Keratinocyte (primary cell): Measurements from ENCODE around the gene P2RX1. TPM values are rescaled to one million over a fixed set of nuclear protein-coding genes. Genes with fewer than 3 reads are reported as not detected.

ENCODE experiments used
- DNase-seq: peaks from one replicate; pipeline ENCODE4 v3.0.0-alpha.2; 2011; ENCODE audit warnings: low read depth, missing footprints, low spot score
- FAIRE-seq: peaks from 2 replicates; lab custom pipeline; 2011; peaks lifted over from hg19 to GRCh38; lab: Jason Lieb, UNC
- H2AFZ ChIP-seq: 2 replicates; pipeline ENCODE4 v1.6.0; 2012; ENCODE audit warnings: low read length, control low read depth, inconsistent platforms; ENCODE audit not compliant: control insufficient read depth
- H3K27ac ChIP-seq: 2 replicates; pipeline ENCODE4 v1.5.1; 2011; ENCODE audit warnings: low read length; ENCODE audit not compliant: control insufficient read depth, insufficient read depth
- H3K27me3 ChIP-seq: 3 replicates; pipeline ENCODE4 v1.6.0; 2011; ENCODE audit warnings: low read length; ENCODE audit not compliant: control insufficient read depth, insufficient read depth; ENCODE audit errors: extremely low read depth
- H3K36me3 ChIP-seq, 2 experiments: 2 replicates in 1 of 2; 3 replicates in 1 of 2; pipeline ENCODE4 v1.5.1; 2011; ENCODE audit warnings: low read length in 2 of 2, mild to moderate bottlenecking in 1 of 2; ENCODE audit not compliant: control insufficient read depth in 2 of 2, insufficient read depth in 2 of 2; ENCODE audit errors: extremely low read depth in 1 of 2
- H3K4me1 ChIP-seq: 3 replicates; pipeline ENCODE4 v1.5.1; 2011; ENCODE audit warnings: low read length; ENCODE audit not compliant: control insufficient read depth, insufficient read depth; ENCODE audit errors: extremely low read depth
- H3K4me2 ChIP-seq: 3 replicates; pipeline ENCODE4 v1.6.0; 2011; ENCODE audit warnings: low read depth, low read length; ENCODE audit not compliant: control insufficient read depth, insufficient read depth; ENCODE audit errors: extremely low read depth
- H3K4me3 ChIP-seq, 3 experiments: fragments of 200-600 bp in 1 of 3; sonication (generic) in 1 of 3; 2 replicates in 2 of 3; 3 replicates in 1 of 3; pipeline ENCODE4 v1.5.1; 2011 to 2016; ENCODE audit warnings: low read length in 3 of 3, mild to moderate bottlenecking in 3 of 3, control low read depth in 2 of 3, inconsistent platforms in 1 of 3, low read depth in 1 of 3, mixed read lengths in 1 of 3, mixed run types in 1 of 3, moderate library complexity in 1 of 3; ENCODE audit not compliant: control insufficient read depth in 2 of 3, insufficient read depth in 2 of 3; ENCODE audit errors: extremely low read depth in 1 of 3
- H3K79me2 ChIP-seq: 2 replicates; pipeline ENCODE4 v1.6.0; 2012; ENCODE audit warnings: low read length; ENCODE audit not compliant: control insufficient read depth, insufficient read depth
- H3K9ac ChIP-seq: 3 replicates; pipeline ENCODE4 v1.6.0; 2011; ENCODE audit warnings: low read length; ENCODE audit not compliant: control insufficient read depth, insufficient read depth; ENCODE audit errors: extremely low read depth
- H3K9me1 ChIP-seq: 3 replicates; pipeline ENCODE4 v1.6.0; 2011; ENCODE audit warnings: low read length; ENCODE audit not compliant: control insufficient read depth, insufficient read depth; ENCODE audit errors: extremely low read depth
- H3K9me3 ChIP-seq: 2 replicates; pipeline ENCODE4 v1.5.1; 2012; ENCODE audit warnings: low read depth, low read length; ENCODE audit not compliant: control insufficient read depth
- H4K20me1 ChIP-seq: 3 replicates; pipeline ENCODE4 v1.6.0; 2011; ENCODE audit warnings: low read length; ENCODE audit not compliant: control insufficient read depth, insufficient read depth; ENCODE audit errors: extremely low read depth
- CTCF ChIP-seq, 3 experiments: IDR thresholded peaks in 1 of 3; conservative IDR thresholded peaks in 1 of 3; optimal IDR thresholded peaks in 1 of 3; 2 replicates in 2 of 3; 3 replicates in 1 of 3; pipeline versions ENCODE3 to v1.5.1; 2011; ENCODE audit warnings: low read length in 3 of 3, mild to moderate bottlenecking in 3 of 3, moderate library complexity in 2 of 3, control low read depth in 1 of 3, inconsistent platforms in 1 of 3; ENCODE audit not compliant: insufficient read depth in 2 of 3; ENCODE audit errors: extremely low read depth in 1 of 3
- EZH2 ChIP-seq: IDR thresholded peaks from one replicate; pipeline ENCODE4 v1.6.1; 2012; ENCODE audit warnings: inconsistent platforms, mild to moderate bottlenecking, low read length, moderate library complexity
- dilution Hi-C: fragments of 300-500 bp; cut with MboI; formaldehyde crosslinking; loops from one replicate; pipeline ENCODE4 v1.7.0; 2020; ENCODE audit warnings: low sequenced_read_pairs; ENCODE audit not compliant: extremely low pct_ligation_motif_present
- polyA plus RNA-seq, 5 experiments: library from polyadenylated mRNA; depleted of rRNA in 3 of 5; stranded (reverse) in 3 of 5; stranded (forward) in 1 of 5; unstranded in 1 of 5; fragments of >200 nt; gene quantifications; 1 replicate in 1 of 5; 2 replicates in 3 of 5; 3 replicates in 1 of 5; pipeline versions ENCODE4 v1.2.1 to v1.2.3, GENCODE V29; 2011 to 2012; ENCODE audit warnings: missing spikeins in 2 of 5, low read depth in 1 of 5, low replicate concordance in 1 of 5

The P2RX1 gene
- polyA plus RNA-seq, 1 donor (not counting 4 experiments of a cell fraction or from before 2014, with no cell fraction given): not detected

DNA sequence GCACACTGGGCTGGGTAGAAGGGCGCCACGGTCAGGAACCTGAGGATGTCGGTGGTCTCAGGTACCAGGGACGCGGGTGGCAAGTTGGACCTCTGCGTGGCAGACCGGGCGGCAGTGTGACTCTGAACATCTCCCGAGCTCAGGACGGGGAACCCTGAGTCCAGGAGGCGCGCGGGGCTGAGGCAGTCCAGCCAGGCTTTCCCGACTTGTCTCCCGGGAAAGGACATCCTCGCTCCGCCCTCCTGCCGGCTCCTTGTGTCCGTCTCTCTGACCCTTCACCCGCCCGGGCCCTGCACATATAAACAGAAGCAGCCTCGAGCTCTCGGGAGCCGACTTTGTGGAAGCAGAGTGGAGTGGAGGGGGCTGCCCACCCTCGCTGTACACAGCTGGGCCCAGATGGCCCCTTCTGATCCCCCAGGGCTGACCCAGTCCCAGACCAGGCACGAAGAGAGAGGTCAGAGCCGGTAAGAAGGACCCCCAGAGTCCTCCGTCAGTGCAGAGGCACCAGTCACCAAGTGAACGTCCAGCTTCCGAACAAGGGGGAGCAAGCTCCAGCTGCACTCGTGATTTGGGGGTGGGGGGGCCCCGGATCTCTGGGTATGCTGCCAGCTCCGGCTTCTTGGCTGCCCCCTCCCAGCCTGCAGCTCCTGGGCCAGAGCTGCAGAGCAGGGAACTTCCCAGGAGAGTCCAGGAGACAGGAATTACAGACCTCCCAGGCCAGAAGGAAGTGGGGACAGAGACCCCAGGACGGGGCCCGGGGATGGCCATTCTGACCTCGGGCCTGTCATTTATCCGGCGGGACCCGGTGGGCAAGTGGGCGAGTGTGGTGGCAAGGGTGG is 8.5 kb upstream of the P2RX1 start:
- H4K20me1 ChIP-seq: no peaks in the 10 kb centered on the region
- no peaks in the 10 kb centered on the region for H3K79me2 ChIP-seq
- H2AFZ ChIP-seq: no peak overlapping the region
- no peaks in the 10 kb centered on the region for H3K9me3 ChIP-seq
- DNase-seq: no peak
- no peak overlapping the region for H3K27ac ChIP-seq
- FAIRE-seq: no peak
- dilution Hi-C loops: no loop called here
- H3K4me3 ChIP-seq: no peak overlapping the region
- H3K27me3 ChIP-seq: peaks cover 10% of the 10 kb centered on the region
- H3K36me3 ChIP-seq: no peaks in the 10 kb centered on the region
- H3K9me1 ChIP-seq: no peaks in the 10 kb centered on the region
- no peak overlapping the region for H3K9ac ChIP-seq
- TF ChIP-seq EZH2: no peak
- no peak for TF ChIP-seq CTCF (optimal IDR thresholded peaks at IDR 0.05 in 1 of 3, IDR thresholded peaks at IDR 0.05 in 1 of 3, conservative IDR thresholded peaks at IDR 0.05 in 1 of 3; ENCODE audit: extremely low read depth in 1 of 3, insufficient read depth in 2 of 3, low read length in 3 of 3)
- no peak overlapping the region for H3K4me2 ChIP-seq
- no peaks in the 10 kb centered on the region for H3K4me1 ChIP-seq

GRCh38 chr17:3923466-3924190 is 7.4 kb upstream of the P2RX1 start:
- H3K36me3 ChIP-seq: no peaks in the 10 kb centered on the region
- dilution Hi-C loops: no loop called here

More at GRCh38 chr17:3923466-3924190, 7.4 kb upstream of the P2RX1 start:
- Histone ChIP-seq H3K27ac (no peak overlapping the region), H3K9ac (no peak overlapping the region), H3K4me3 (no peak overlapping the region), H3K9me1 (no peaks in the 10 kb centered on the region), H3K4me1 (no peaks in the 10 kb centered on the region), H2AFZ (no peak overlapping the region), H3K9me3 (no peaks in the 10 kb centered on the region), H4K20me1 (no peaks in the 10 kb centered on the region), H3K4me2 (no peak overlapping the region), H3K79me2 (no peaks in the 10 kb centered on the region), H3K27me3 (peaks cover 10% of the 10 kb centered on the region)
- no peak for TF ChIP-seq CTCF (optimal IDR thresholded peaks at IDR 0.05 in 1 of 3, IDR thresholded peaks at IDR 0.05 in 1 of 3, conservative IDR thresholded peaks at IDR 0.05 in 1 of 3; ENCODE audit: extremely low read depth in 1 of 3, insufficient read depth in 2 of 3, low read length in 3 of 3)
- no peak for TF ChIP-seq EZH2
- FAIRE-seq (no peak), DNase-seq (no peak)
